MM.1S (cell line): ENCODE measurements around the gene IFT122.

Source experiments
- DNase-seq: peaks from one replicate; pipeline ENCODE4 v3.0.0-alpha.2; 2015
- H2AFZ ChIP-seq: fragments of 300-600 bp; sonication (generic); 2 replicates; pipeline ENCODE4 v1.6.0; 2016; ENCODE audit warnings: antibody characterized with exemption, low read length
- H3F3A ChIP-seq: fragments of 300-600 bp; sonication (generic); 2 replicates; pipeline ENCODE4 v1.6.1; 2016; ENCODE audit warnings: mild to moderate bottlenecking, antibody characterized with exemption, low read length, moderate library complexity, mixed read lengths; ENCODE audit not compliant: insufficient read depth
- H3K27ac ChIP-seq: fragments of 300-600 bp; sonication (generic); 2 replicates; pipeline ENCODE4 v1.5.1; 2016; ENCODE audit warnings: mild to moderate bottlenecking, low read length
- H3K27me3 ChIP-seq: fragments of 300-600 bp; sonication (generic); replicated peaks from 2 replicates; pipeline ENCODE4 v1.6.0; 2016; ENCODE audit warnings: low read length; ENCODE audit not compliant: insufficient read depth
- H3K36me3 ChIP-seq: fragments of 300-600 bp; sonication (generic); replicated peaks from 2 replicates; pipeline ENCODE4 v1.6.1; 2016; ENCODE audit warnings: mild to moderate bottlenecking, low read length, mixed read lengths; ENCODE audit not compliant: insufficient read depth
- H3K4me1 ChIP-seq: fragments of 300-600 bp; sonication (generic); 2 replicates; pipeline ENCODE4 v1.6.1; 2016; ENCODE audit warnings: low read length, mixed read lengths
- H3K4me2 ChIP-seq: fragments of 300-600 bp; sonication (generic); 2 replicates; pipeline ENCODE4 v1.6.0; 2016; ENCODE audit warnings: low read depth, low read length
- H3K4me3 ChIP-seq: fragments of 300-600 bp; sonication (generic); 2 replicates; pipeline ENCODE4 v1.5.1; 2016; ENCODE audit warnings: low read length, mixed read lengths
- H3K79me2 ChIP-seq: fragments of 300-600 bp; sonication (generic); 2 replicates; pipeline ENCODE4 v1.6.1; 2016; ENCODE audit warnings: mixed run types, low read length, mixed read lengths
- H3K9ac ChIP-seq: fragments of 300-600 bp; sonication (generic); 2 replicates; pipeline ENCODE4 v1.6.1; 2016; ENCODE audit warnings: low read length, mixed read lengths
- H3K9me2 ChIP-seq: fragments of 300-600 bp; sonication (generic); replicated peaks from 2 replicates; pipeline ENCODE4 v1.6.1; 2016; ENCODE audit warnings: mild to moderate bottlenecking, low read length, mixed read lengths; ENCODE audit not compliant: insufficient read depth
- H3K9me3 ChIP-seq: fragments of 300-600 bp; sonication (generic); replicated peaks from 2 replicates; pipeline ENCODE4 v1.6.1; 2016; ENCODE audit warnings: mild to moderate bottlenecking, low read length, mixed read lengths; ENCODE audit not compliant: insufficient read depth
- H4K20me1 ChIP-seq: fragments of 300-600 bp; sonication (generic); 2 replicates; pipeline ENCODE4 v1.6.1; 2016; ENCODE audit warnings: mild to moderate bottlenecking, low read length, moderate library complexity, mixed read lengths; ENCODE audit not compliant: insufficient read depth
- CTCF ChIP-seq: fragments of 300-600 bp; sonication (generic); IDR thresholded peaks from 2 replicates; pipeline ENCODE4 v1.5.1; 2016; ENCODE audit warnings: antibody characterized with exemption, low read length, mixed read lengths
- EZH2 ChIP-seq: fragments of 300-600 bp; sonication (generic); optimal IDR thresholded peaks from 2 replicates; pipeline ENCODE3; 2017; ENCODE audit warnings: low read depth, mild to moderate bottlenecking, antibody characterized with exemption, low read length, mixed read lengths
- EZH2phosphoT487 ChIP-seq: fragments of 300-600 bp; sonication (generic); IDR thresholded peaks from 2 replicates; pipeline ENCODE4 v1.6.1; 2018; ENCODE audit warnings: antibody characterized with exemption, low read length

IFT122 gene

GRCh38 chr3:129553719-129554118 is 113.7 kb downstream of the IFT122 start:
- Histone ChIP-seq H3K4me3 (no peak overlapping the region), H3K4me2 (peak overlapping the region; percentile 11; the same call in 1 of the 2 replicates), H4K20me1 (no peaks in the 10 kb centered on the region), H3K27ac (no peak overlapping the region), H3K9me3 (no peaks in the 10 kb centered on the region), H3K4me1 (peaks cover 3% of the 10 kb centered on the region), H3F3A (no peaks in the 10 kb centered on the region), H3K27me3 (no peaks in the 10 kb centered on the region), H3K9me2 (no peaks in the 10 kb centered on the region), H3K36me3 (no peaks in the 10 kb centered on the region), H2AFZ (no peak overlapping the region), H3K79me2 (no peaks in the 10 kb centered on the region), H3K9ac (no peak overlapping the region)
- TF ChIP-seq CTCF = no peak
- TF ChIP-seq EZH2phosphoT487 = no peak
- TF ChIP-seq EZH2 = no peak
- DNase-seq = peak; percentile 28

- no peak overlapping the region for H3K27ac ChIP-seq
- H3K79me2 ChIP-seq = no peaks in the 10 kb centered on the region
- H3K9me3 ChIP-seq = no peaks in the 10 kb centered on the region
- no peak overlapping the region for H3K4me3 ChIP-seq
- TF ChIP-seq CTCF (no peak), EZH2phosphoT487 (no peak), EZH2 (no peak)
- H3K36me3 ChIP-seq = no peaks in the 10 kb centered on the region
- no peak for DNase-seq
- H3K4me1 ChIP-seq = peaks cover 7% of the 10 kb centered on the region
- H2AFZ ChIP-seq = no peak overlapping the region
- H3K9me2 ChIP-seq = no peaks in the 10 kb centered on the region
- H3K9ac ChIP-seq = no peak overlapping the region
- no peaks in the 10 kb centered on the region for H3F3A ChIP-seq
- H3K27me3 ChIP-seq = no peaks in the 10 kb centered on the region
- peak overlapping the region; percentile 11; the same call in 1 of the 2 replicates for H3K4me2 ChIP-seq
- no peaks in the 10 kb centered on the region for H4K20me1 ChIP-seq
Observed at GRCh38 chr3:129554356-129555152, 114.5 kb downstream of the IFT122 start.

GRCh38 chr3:129555153-129555550 is 115.1 kb downstream of the IFT122 start:
- no peak overlapping the region for H3K4me2 ChIP-seq
- peaks cover 7% of the 10 kb centered on the region for H3K4me1 ChIP-seq
- no peak overlapping the region for H2AFZ ChIP-seq
- no peaks in the 10 kb centered on the region for H3K79me2 ChIP-seq
- no peaks in the 10 kb centered on the region for H3F3A ChIP-seq
- no peak for TF ChIP-seq CTCF
- TF ChIP-seq EZH2phosphoT487 = no peak
- no peak for TF ChIP-seq EZH2
- no peak overlapping the region for H3K4me3 ChIP-seq
- no peak for DNase-seq
- no peak overlapping the region for H3K27ac ChIP-seq
- no peaks in the 10 kb centered on the region for H4K20me1 ChIP-seq
- H3K36me3 ChIP-seq = no peaks in the 10 kb centered on the region
- no peak overlapping the region for H3K9ac ChIP-seq
- no peaks in the 10 kb centered on the region for H3K27me3 ChIP-seq
- no peaks in the 10 kb centered on the region for H3K9me3 ChIP-seq
- H3K9me2 ChIP-seq = no peaks in the 10 kb centered on the region
